T1000 (cell line): ENCODE data around the gene ALPK3.

Experiments
- DNase-seq: peaks from one replicate; lab custom pipeline; 2025; ENCODE audit warnings: mixed read lengths; lab: John Stamatoyannopoulos, UW

The ALPK3 gene

GRCh38 chr15:84824260-84825007, 7.3 kb downstream of the ALPK3 start:
- no peak for DNase-seq

GRCh38 chr15:84826369-84826823, 9.2 kb downstream of the ALPK3 start:
- DNase-seq = no peak

GRCh38 chr15:84827246-84827645, 10.1 kb downstream of the ALPK3 start:
- DNase-seq = no peak

DNA sequence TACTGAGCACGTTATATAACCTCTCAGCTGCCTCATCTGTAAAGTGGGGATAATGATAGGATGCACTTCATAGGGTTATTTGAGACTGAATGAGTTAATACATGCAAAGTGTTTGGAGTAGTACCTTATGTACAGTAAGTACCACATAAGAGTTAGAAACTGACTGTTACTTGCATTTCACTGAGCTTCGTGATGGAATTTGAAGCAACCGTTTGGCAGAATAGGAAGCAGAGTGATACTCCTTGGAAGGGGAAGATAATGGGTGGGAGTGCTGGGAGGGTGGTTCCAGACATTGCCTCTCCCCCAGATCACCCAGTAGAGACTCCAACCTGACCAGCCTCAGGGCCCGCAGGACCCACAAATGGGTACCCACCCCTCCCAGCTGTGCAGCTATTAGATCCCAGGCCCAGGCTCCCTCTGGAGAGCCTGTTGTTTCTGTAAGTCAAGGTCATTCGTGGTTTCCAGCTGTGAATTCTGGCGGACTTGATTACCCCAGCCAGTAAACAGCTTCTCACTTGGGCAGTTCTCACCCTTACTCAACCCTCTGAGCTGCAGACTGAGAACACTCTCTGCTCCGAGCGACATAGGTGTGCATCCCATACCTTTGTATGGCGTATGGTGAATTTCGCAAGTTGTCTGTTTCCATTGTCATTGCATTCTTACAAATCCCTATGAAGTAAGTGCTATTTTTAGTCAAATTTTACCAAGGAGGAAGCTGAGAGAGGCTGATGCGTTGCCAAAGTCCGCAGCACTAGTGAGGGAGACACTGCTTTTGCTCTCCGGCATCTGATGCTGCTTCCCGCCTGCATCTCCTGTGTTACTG, 11.1 kb downstream of the ALPK3 start:
- DNase-seq = no peak

DNA sequence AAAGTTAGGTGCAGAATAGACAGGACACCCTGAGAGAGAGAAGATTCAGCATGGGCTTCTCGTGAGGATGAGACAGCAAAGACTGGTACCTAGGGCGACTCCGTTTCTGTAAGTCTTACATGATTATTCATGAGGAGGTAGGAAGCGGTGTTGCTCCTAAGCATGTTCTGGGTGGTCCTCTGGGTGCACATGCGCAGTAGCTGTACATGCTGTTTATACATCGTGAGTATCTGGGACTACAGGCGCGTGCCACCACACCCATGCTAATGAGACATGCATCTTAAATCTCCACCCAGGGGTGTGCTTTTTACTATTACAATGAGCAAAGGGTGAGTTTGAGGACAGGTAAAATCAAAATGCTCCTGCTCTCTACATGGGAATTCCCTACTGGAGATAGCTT, 12.3 kb downstream of the ALPK3 start:
- DNase-seq = no peak

GRCh38 chr15:84830036-84830435, 12.9 kb downstream of the ALPK3 start:
- DNase-seq = no peak

GRCh38 chr15:84831028-84831427, 13.9 kb downstream of the ALPK3 start:
- DNase-seq = no peak

- no peak for DNase-seq
These were observed 14.5 kb downstream of the ALPK3 start for GRCh38 chr15:84831613-84832012.

DNA sequence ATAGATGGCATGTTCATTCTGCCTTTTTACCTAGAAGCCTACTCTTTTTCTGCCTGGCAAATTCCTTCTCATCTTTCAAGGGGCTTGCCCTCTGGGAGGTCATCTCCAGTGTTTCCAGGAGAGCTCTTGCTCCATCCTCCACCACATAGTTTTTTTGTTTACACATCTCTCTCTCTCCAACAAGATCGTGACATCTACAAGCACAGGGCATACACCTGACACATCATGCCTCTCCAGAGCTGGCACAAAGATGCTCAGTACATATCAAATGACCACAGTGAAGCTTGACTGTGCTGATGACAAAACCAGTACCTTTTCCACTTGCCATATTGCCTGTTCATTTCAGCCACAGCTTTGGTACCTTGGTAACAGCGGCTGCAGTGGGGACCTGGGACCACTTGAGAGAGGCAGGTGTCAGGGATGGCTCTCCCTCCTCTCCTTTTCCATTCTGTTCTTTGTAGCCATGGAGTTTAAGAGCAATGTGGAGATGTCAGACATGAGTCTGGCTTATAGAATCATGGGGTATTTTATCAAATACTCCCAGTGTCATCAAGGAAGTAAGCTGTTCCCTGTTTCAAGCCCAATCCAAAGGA, 15.4 kb downstream of the ALPK3 start:
- no peak for DNase-seq

DNA sequence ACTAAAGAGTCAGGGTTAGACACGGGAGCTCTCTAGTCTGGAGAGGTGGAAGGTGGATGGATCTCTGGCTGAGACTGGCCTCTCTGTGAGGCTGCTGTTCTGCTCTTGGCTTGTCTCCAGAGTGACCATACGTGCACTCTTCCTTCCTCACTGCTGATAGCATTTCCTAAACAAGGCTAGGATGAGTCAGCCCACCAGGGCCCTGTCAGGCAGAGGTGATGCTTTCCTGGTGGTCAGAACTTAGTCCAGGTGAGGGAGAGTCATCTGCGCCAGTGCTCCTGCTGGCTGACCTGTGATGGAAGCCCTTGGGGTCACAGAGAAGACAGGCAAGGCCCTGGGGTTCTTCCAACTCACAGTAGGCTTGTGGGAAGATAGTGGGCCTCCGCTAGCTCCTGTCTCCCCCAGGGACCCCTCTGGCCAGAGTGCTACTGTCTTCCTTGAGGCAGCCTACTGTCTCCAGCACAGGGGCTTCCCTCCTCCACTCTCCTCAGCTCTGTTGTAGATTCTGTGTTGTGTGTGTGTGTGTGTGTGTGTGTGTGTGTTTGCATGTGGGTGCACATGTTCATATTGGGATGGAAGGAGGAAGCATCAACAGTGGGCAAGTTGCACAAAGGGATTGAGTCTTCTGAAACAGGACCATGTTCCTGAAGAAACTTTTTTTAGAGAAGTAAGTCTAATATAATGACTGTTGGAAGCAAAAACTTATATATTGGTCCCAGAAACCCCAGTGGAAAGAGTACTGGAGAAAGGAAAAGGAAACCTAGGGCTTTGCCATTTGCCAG, 16.5 kb downstream of the ALPK3 start:
- no peak for DNase-seq

GRCh38 chr15:84834229-84834955, 17.2 kb downstream of the ALPK3 start:
- no peak for DNase-seq

DNA sequence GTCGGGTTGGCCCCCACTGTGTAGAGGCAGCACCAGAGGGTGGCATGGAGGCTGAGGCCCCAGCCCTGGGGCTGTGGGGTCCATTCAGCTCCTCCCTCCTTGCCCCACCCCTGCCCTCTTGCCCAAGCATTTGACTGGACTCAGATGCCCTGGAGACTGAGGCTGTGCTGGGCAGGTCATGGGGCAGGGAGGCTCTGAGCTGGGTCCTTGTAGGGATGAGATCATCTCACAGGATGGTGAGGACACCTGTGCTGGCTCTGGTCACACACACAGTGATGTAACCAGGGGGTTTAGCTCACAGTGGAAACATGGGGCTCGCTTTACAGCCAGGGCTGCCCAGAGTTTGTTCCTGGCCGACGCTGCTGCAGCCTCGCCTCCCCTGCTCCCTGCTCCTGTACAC, 17.8 kb downstream of the ALPK3 start:
- DNase-seq = no peak

DNA sequence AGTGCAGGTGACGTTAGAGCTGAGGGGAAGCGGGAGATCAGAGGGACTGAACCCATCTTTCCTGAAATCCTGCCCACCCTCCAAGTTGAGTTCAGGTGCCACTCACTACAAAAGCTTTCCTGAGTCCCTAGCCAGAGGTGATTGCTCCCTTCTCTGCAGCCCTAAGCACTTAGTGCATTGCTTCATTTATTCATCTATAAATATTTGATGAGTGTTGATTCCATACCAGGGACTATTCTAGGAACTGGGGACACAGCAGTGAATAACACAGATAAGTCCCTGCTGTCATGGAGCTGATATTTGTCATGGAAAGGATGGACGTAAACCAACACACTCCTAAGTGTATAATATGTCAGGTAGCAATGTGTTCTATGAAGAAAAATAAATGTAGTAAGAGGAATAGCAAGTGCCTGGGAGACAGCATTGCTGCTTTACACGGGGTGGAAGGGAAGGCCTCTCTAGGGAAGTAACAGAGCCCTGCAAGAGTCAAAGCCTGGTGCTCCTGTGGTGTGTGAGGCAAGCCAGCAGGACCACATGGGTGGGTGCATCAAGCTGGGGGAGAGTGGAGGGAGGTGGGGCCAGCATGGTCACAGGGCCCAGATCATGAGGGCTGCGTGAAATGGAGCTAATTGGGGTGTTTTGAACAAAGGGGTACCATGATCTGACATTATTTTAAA, 18.6 kb downstream of the ALPK3 start:
- DNase-seq = no peak

- no peak for DNase-seq
These were observed 19.7 kb downstream of the ALPK3 start for GRCh38 chr15:84836844-84837243.

- DNase-seq = no peak
These were observed 22.6 kb downstream of the ALPK3 start for GRCh38 chr15:84839714-84840113.

DNA sequence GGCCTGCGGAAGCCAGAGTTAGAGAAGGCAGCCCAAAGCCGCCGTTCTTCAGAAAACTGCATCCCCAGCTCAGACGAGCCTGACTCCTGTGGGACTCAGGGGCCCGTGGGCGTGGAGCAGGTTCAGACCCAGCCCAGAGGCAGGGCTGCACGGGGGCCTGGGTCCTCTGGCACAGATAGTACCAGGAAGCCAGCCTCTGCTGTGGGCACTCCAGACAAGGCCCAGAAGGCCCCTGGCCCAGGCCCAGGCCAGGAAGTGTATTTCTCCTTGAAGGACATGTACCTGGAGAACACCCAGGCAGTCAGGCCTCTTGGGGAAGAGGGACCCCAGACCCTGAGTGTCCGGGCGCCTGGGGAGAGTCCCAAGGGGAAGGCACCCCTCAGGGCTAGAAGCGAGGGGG, 23.1 kb downstream of the ALPK3 start:
- DNase-seq = no peak

GRCh38 chr15:84840741-84841429, 23.7 kb downstream of the ALPK3 start:
- no peak for DNase-seq

DNA sequence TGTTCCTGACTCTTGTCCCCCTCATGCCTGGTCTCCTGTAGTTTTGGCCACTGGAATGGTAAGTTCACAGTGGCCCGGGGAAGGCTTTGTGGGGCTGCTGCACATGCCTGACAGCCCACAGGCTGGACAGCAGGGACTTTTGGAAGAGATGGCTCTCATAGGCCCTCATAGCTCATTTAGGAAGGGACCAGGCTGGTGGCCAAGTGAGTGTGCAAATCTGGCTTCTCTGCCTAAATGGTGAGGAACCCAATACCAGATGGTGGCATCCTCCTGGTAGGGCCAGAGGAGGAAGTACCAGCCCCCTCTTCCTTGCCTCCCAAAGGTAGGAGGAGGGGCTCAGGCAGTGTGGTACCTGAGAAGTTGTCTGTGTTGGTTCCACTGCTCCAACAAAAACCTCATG, 25.6 kb downstream of the ALPK3 start:
- DNase-seq = no peak

DNA sequence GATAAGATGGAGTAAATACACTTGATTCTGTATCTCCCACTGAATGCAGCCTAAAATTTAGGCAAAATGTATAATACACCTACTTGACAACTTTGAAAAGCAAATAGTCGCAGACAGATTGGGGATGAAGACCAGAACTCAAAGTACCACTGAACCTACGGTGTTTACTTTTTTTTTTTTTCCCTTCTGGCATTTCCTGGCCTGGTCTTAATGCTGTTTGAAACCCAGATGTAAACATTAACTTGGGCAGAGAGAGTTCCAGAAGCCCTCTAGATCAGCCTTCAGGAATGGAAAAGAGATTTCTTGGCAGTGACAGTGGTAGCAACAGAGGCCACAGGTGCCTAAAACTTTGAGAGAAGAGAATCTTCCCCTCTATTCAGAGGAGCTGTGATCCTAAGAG, 27.8 kb downstream of the ALPK3 start:
- no peak for DNase-seq

GRCh38 chr15:84845631-84846030, 28.5 kb downstream of the ALPK3 start:
- DNase-seq = peak; percentile 37
